PC-9 (cell line): Measurements from ENCODE around the gene FBN1. TPM values are rescaled to one million over a fixed set of nuclear protein-coding genes. Genes with fewer than 3 reads are reported as not detected.

Source experiments
- BruUV-seq: library from RNA; stranded (reverse); fragments of 400-500 nt; replicated peaks from 2 replicates; lab custom pipeline; 2021; lab: Mats Ljungman, UMichigan
- CTCF ChIA-PET: fragments of 300-600 bp; sonication (Branson Sonifier 250); formaldehyde crosslinking; loops from one replicate; lab custom pipeline; 2022; ENCODE audit warnings: antibody characterized with exemption; lab: Charles Lee
- POLR2A ChIA-PET: fragments of 300-600 bp; sonication (Branson Sonifier 250); formaldehyde crosslinking; loops from one replicate; lab custom pipeline; 2022; ENCODE audit warnings: antibody characterized with exemption; ENCODE audit not compliant: unreplicated experiment; lab: Charles Lee
- DNase-seq, 2 experiments: peaks; one replicate each; pipeline versions ENCODE4 v3.0.0 to v3.0.0-alpha.2; 2015 to 2022; ENCODE audit warnings: mixed read lengths in 1 of 2
- H2AFZ ChIP-seq: fragments of 200-600 bp; sonication (generic); 2 replicates; pipeline ENCODE4 v1.8.1; 2017; ENCODE audit warnings: antibody characterized with exemption
- H3F3A ChIP-seq: fragments of 200-600 bp; sonication (generic); 2 replicates; pipeline ENCODE4 v1.8.1; 2017; ENCODE audit warnings: antibody characterized with exemption, mild to moderate bottlenecking, low read depth; ENCODE audit not compliant: insufficient read depth
- H3K27ac ChIP-seq: fragments of 200-600 bp; sonication (generic); 2 replicates; pipeline ENCODE4 v1.6.1; 2016; ENCODE audit warnings: mixed run types
- H3K27me3 ChIP-seq: fragments of 200-600 bp; sonication (generic); 2 replicates; pipeline ENCODE4 v1.6.1; 2016; ENCODE audit warnings: low read depth, mixed run types; ENCODE audit not compliant: insufficient read depth
- H3K36me3 ChIP-seq: fragments of 200-600 bp; sonication (generic); 2 replicates; pipeline ENCODE4 v1.6.1; 2016; ENCODE audit warnings: low read depth, mixed run types
- H3K4me1 ChIP-seq: fragments of 200-600 bp; sonication (generic); replicated peaks from 2 replicates; pipeline ENCODE4 v1.6.1; 2016; ENCODE audit warnings: mixed run types; ENCODE audit not compliant: insufficient read depth
- H3K4me2 ChIP-seq: fragments of 200-600 bp; sonication (generic); 2 replicates; pipeline ENCODE4 v1.6.1; 2017; ENCODE audit warnings: mixed run types
- H3K4me3 ChIP-seq: fragments of 200-600 bp; sonication (generic); 2 replicates; pipeline ENCODE4 v1.6.1; 2016; ENCODE audit warnings: mixed run types
- H3K79me2 ChIP-seq: fragments of 200-600 bp; sonication (generic); 2 replicates; pipeline ENCODE4 v1.6.1; 2017; ENCODE audit warnings: low read depth, mixed run types
- H3K9me2 ChIP-seq: fragments of 200-600 bp; sonication (generic); 2 replicates; pipeline ENCODE4 v1.8.1; 2017; ENCODE audit warnings: mild to moderate bottlenecking; ENCODE audit not compliant: insufficient read depth
- H3K9me3 ChIP-seq: fragments of 200-600 bp; sonication (generic); 2 replicates; pipeline ENCODE4 v1.8.1; 2016; ENCODE audit warnings: low read depth; ENCODE audit not compliant: insufficient read depth
- H4K20me1 ChIP-seq: fragments of 200-600 bp; sonication (generic); 2 replicates; pipeline ENCODE4 v1.8.1; 2017; ENCODE audit not compliant: insufficient read depth
- EZH2 ChIP-seq: fragments of 200-600 bp; sonication (generic); IDR thresholded peaks from 2 replicates; pipeline ENCODE4 v1.8.0; 2017; ENCODE audit warnings: antibody characterized with exemption, low read depth
- intact Hi-C: fragments of 100-400 bp; cut with micrococcal nuclease; formaldehyde crosslinking; loops from one replicate; pipeline ENCODE4 v1.10.0; 2022; ENCODE audit not compliant: unreplicated experiment
- total RNA-seq: library from RNA; stranded (reverse); gene quantifications from 2 replicates; pipeline ENCODE4 v1.2.3, GENCODE V29; 2021
- TF ChIP-seq, protein P1 (sequence below): fragments of 200-600 bp; sonication (generic); conservative IDR thresholded peaks from 2 replicates; pipeline ENCODE4 v1.6.1; 2017; ENCODE audit warnings: mixed run types, antibody characterized with exemption, mild to moderate bottlenecking, moderate library complexity

The FBN1 gene
- total RNA-seq, 1 experiment from 2014 or later = 1.3 TPM

DNA sequence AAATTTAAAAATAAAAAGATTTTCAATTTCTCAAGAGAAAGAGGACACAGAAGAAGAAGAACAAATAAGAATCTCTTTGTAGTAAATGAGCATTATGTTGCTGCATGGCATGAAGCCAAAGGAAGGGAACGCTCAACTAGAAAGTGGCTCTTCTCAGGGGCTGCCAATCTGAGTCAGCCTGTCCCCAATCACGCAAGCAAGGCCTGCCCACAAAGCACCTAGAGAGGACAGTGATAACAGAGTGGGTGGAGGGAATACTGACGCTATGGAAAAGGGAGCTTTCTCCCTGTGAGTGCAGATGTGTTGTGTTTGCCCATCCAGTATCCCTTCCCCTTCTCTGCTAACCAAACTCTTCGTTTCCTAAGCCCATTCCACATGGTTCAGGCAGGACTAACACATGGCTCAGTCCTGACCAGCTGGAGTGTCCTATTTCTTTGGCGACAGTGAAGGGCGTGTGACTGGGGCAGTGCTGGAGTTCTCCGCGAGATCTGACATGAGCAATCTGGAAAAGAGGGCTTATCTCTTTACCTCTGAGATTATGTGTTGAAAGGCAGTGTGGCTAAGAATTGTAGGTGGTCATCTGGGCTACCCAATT is 14.2 kb downstream of the FBN1 start:
- intact Hi-C loops = no loop called here
- no peak overlapping the region for H3K27ac ChIP-seq
- no peaks in the 10 kb centered on the region for H3K27me3 ChIP-seq
- H3K9me3 ChIP-seq = no peaks in the 10 kb centered on the region
- POLR2A ChIA-PET = no interaction called here
- no peak overlapping the region for H3K4me2 ChIP-seq
- CTCF ChIA-PET = no interaction called here
- no peak for DNase-seq
- H2AFZ ChIP-seq = no peak overlapping the region
- no peaks in the 10 kb centered on the region for H4K20me1 ChIP-seq
- H3F3A ChIP-seq = no peaks in the 10 kb centered on the region
- BruUV-seq = no TSS peak
- no peaks in the 10 kb centered on the region for H3K9me2 ChIP-seq
- no peaks in the 10 kb centered on the region for H3K36me3 ChIP-seq
- H3K79me2 ChIP-seq = no peaks in the 10 kb centered on the region
- no peaks in the 10 kb centered on the region for H3K4me1 ChIP-seq
- H3K4me3 ChIP-seq = no peak overlapping the region
- TF ChIP-seq, protein P1, sequence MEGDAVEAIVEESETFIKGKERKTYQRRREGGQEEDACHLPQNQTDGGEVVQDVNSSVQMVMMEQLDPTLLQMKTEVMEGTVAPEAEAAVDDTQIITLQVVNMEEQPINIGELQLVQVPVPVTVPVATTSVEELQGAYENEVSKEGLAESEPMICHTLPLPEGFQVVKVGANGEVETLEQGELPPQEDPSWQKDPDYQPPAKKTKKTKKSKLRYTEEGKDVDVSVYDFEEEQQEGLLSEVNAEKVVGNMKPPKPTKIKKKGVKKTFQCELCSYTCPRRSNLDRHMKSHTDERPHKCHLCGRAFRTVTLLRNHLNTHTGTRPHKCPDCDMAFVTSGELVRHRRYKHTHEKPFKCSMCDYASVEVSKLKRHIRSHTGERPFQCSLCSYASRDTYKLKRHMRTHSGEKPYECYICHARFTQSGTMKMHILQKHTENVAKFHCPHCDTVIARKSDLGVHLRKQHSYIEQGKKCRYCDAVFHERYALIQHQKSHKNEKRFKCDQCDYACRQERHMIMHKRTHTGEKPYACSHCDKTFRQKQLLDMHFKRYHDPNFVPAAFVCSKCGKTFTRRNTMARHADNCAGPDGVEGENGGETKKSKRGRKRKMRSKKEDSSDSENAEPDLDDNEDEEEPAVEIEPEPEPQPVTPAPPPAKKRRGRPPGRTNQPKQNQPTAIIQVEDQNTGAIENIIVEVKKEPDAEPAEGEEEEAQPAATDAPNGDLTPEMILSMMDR = no peak
- no peak for TF ChIP-seq EZH2

DNA sequence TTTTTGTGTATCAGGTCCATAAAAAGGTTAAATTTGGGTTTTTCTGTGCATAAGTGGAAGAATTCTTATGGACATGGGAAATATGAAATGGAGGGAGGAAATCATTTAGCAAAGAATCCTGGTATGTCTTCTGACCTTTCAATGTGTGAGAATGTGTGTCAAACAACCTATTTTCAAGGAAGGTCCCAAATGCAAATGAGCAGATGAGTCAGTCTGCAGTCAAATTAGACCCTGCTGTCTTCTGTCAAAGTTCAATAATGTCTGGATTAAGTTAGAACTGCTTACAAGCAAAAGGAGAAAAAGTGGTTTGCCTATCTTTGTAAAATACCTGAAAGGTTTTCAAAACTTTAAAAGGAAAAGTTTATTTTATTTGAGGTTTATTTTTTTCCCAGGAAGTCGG is 15.3 kb downstream of the FBN1 start:
- Histone ChIP-seq H3K4me3 (no peak overlapping the region), H3K79me2 (no peaks in the 10 kb centered on the region), H3K36me3 (no peaks in the 10 kb centered on the region), H4K20me1 (no peaks in the 10 kb centered on the region), H3F3A (no peaks in the 10 kb centered on the region), H3K27ac (no peak overlapping the region), H3K27me3 (no peaks in the 10 kb centered on the region), H3K9me2 (no peaks in the 10 kb centered on the region), H3K4me1 (no peaks in the 10 kb centered on the region), H3K9me3 (no peaks in the 10 kb centered on the region), H3K4me2 (no peak overlapping the region), H2AFZ (no peak overlapping the region)
- intact Hi-C loops = no loop called here
- no peak for TF ChIP-seq EZH2
- TF ChIP-seq, protein P1 = no peak
- BruUV-seq = no TSS peak
- ChIA-PET CTCF (no interaction called here), POLR2A (no interaction called here)
- no peak for DNase-seq

- no peak for TF ChIP-seq EZH2
- TF ChIP-seq, protein P1 = no peak
- BruUV-seq = no TSS peak
- H3K36me3 ChIP-seq = no peaks in the 10 kb centered on the region
- no peak overlapping the region for H3K4me2 ChIP-seq
- H3K9me2 ChIP-seq = no peaks in the 10 kb centered on the region
- intact Hi-C loops = no loop called here
- ChIA-PET CTCF (interaction anchor here (0.6 kb wide), 1 partner anchor 277 kb away, joined by 4 read pairs; no protein-coding TSS in a partner anchor), POLR2A (no interaction called here)
- no peaks in the 10 kb centered on the region for H3K9me3 ChIP-seq
- no peaks in the 10 kb centered on the region for H4K20me1 ChIP-seq
- no peak overlapping the region for H3K4me3 ChIP-seq
- H3K27me3 ChIP-seq = no peaks in the 10 kb centered on the region
- no peaks in the 10 kb centered on the region for H3K4me1 ChIP-seq
- no peak overlapping the region for H2AFZ ChIP-seq
- H3K27ac ChIP-seq = no peak overlapping the region
- no peaks in the 10 kb centered on the region for H3K79me2 ChIP-seq
- DNase-seq = no peak
- H3F3A ChIP-seq = no peaks in the 10 kb centered on the region
These were observed 16.7 kb downstream of the FBN1 start for GRCh38 chr15:48628832-48629231.
